Gastroesophageal sphincter (tissue), 3 donors: Measurements from ENCODE around the gene ERC1.

Experiments used
- EP300 ChIP-seq: sonication (generic); formaldehyde crosslinking; IDR thresholded peaks from one replicate; pipeline ENCODE4 v1.6.1; 2017; ENCODE audit warnings: antibody characterized with exemption, mild to moderate bottlenecking
- POLR2A ChIP-seq, 2 donors: fragments of 450-650 bp; IDR thresholded peaks; one replicate each; pipeline ENCODE4 v1.6.1; 2017; ENCODE audit warnings: antibody characterized with exemption in 2 of 2, mild to moderate bottlenecking in 2 of 2, moderate library complexity in 1 of 2
- POLR2AphosphoS5 ChIP-seq: sonication (generic); formaldehyde crosslinking; IDR thresholded peaks from one replicate; pipeline ENCODE4 v1.6.1; 2017; ENCODE audit warnings: antibody characterized with exemption
- TF ChIP-seq, protein P1 (sequence below), 4 experiments: fragments of 200-600 bp in 2 of 4; fragments of 450-650 bp in 2 of 4; sonication (generic) in 1 of 4; IDR thresholded peaks; one replicate each; pipeline ENCODE4 v1.5.1; 2017 to 2019; ENCODE audit warnings: antibody characterized with exemption in 4 of 4, mild to moderate bottlenecking in 2 of 4, moderate library complexity in 2 of 4

DNA sequence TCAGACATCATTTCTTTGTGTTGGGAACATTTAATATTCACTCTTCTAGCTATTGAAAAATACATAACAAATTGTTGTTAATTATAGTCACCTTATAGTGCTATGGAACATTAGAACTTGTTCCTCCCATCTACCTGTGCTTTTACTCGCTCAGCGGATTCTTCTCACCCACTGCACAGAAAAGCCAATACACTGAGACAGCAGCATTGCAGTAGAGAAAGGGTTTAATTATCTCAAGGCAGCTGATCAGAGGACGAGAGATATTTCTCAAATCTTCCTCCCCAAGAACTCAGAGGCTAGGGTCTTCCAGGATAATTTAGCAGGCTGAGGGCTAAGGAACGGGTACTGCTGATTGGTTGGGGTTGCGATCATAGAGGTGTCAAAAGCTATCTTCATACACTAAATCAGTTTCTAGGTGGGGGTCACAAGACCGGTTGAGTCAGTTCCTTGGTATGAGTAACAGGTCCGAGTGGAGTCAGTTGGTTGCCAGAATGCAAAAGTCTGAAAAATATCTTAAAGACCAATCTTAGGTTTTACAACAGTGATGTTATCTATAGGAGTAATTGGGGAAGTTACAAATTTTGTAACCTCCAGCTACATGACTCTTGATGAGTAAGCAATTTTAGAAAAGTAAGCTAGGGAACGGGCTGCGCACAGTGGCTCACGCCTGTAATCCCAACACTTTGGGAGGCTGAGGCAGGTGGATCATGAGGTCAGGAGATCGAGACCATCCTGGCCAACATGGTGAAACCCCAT is 430.2 kb downstream of the ERC1 start:
- TF ChIP-seq, protein P1, sequence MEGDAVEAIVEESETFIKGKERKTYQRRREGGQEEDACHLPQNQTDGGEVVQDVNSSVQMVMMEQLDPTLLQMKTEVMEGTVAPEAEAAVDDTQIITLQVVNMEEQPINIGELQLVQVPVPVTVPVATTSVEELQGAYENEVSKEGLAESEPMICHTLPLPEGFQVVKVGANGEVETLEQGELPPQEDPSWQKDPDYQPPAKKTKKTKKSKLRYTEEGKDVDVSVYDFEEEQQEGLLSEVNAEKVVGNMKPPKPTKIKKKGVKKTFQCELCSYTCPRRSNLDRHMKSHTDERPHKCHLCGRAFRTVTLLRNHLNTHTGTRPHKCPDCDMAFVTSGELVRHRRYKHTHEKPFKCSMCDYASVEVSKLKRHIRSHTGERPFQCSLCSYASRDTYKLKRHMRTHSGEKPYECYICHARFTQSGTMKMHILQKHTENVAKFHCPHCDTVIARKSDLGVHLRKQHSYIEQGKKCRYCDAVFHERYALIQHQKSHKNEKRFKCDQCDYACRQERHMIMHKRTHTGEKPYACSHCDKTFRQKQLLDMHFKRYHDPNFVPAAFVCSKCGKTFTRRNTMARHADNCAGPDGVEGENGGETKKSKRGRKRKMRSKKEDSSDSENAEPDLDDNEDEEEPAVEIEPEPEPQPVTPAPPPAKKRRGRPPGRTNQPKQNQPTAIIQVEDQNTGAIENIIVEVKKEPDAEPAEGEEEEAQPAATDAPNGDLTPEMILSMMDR (IDR thresholded peaks at IDR 0.05): no peak
- no peak for TF ChIP-seq POLR2A (IDR thresholded peaks at IDR 0.05)
- no peak for TF ChIP-seq POLR2AphosphoS5
- TF ChIP-seq EP300: no peak
